Stimulated activated CD4-positive, alpha-beta T cell treated with anti-CD3 and anti-CD28 coated beads, Interleukin-2, amount 100 ng/mL, for 24 hours (primary cell): ENCODE results near the gene TIMP4.
A peak's percentile ranks its signal among the peaks of the same experiment; 100 is the strongest.

Experiments
- DNase-seq, 2 donors: peaks; one replicate each; pipeline ENCODE4 v3.0.0-alpha.2; 2020

TIMP4 gene

DNA sequence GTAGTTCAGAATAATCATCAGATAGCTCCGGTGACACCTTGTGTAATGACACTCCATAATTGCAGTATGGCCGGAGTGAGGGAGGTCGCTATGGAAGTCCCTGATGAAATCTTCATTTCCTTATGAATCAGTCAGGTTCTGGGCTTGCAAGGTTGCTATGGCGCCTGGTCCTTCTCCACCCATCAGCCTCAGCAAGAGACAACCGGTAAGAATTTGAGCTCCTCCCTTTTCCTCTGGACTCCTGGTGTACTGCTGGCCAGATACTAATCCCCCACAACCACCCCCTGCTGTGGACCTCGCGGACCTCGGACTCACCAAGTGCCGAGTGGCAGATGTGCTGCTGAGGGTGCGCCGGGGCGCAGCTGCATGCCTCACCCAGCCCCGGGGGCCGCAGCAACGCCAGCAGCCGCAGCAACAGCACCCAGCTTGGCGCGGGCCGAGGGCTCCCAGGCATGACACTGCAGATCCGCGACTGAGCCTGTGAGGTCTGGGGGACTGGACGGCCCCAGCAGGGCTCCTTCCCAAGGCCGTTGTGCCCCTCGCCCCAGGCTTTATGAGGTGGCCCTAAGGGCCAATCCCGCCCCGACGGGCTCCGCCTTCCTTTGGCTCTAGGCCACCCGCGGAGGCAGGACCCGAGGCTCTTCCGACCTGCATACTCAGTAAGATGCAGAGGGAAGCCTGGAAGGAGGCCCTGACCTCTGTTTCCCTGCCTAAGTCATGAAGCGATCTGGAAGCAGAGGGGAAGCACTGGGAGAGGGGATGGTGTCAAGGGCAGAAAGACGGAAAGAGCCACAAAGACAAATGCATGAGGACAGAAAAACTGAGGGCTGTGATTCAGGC is at the start of gene TIMP4:
Gene TIMP4, minus strand, starts transcription at position 526 of the 840 bp plus-strand sequence. Its CDS starts 72 bp downstream, at position 454.
- peak in 1 of 2 donors; percentile 10 for DNase-seq

DNA sequence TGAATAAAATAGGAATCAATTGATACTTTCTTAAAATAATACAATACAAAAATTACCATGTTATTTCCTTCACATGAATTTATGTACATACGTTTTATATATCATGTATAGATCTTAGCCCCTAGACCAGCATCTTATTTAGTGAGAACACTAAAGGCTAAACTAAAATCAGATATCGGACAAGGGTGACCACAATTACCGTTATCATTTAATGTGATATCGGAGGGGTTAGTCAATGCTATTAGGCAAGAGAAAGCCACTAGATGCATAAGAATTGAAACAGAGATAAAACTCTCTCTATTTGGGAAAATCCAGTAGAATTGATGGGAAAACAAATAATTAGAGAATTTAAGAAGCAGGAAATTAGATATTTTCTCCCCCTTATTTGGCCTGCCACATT is 46.5 kb upstream of the TIMP4 start:
- no peak for DNase-seq

DNA sequence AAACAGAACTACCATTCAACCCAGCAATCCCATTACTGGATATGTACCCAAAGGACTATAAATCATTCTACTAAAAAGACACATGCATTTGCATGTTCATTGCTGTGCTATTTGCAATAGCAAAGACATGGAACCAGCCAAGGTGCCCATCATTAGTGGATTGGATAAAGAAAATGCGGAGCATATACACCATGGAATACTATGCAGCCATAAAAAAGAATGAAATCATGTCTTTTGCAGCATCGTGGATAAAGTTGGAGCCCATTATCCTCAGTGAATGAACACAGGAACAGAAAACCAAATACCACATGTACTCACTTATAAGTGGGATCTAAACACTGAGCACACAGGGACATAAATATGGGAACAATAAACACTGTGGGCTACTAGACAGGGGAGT is 43.1 kb upstream of the TIMP4 start:
- DNase-seq: no peak

DNA sequence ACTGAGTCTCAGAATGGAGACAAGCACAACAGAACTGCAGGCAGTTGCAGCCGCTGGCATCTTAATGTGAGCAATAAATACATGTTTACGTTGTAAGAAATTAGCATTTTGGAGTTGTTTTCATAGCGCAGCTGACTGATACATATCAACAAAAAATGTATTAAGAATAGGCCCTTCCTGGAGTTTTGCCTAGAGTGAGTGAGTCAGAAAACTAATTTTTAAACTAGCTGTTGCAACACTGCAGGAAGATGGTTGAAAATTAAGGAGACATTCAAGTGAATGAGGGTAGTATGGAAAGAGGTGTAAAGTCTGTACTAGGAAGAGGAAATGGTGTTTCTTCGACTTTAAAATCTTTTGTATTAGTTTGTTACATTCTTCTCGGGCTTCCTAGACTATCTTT is 39.6 kb upstream of the TIMP4 start:
- no peak for DNase-seq

DNA sequence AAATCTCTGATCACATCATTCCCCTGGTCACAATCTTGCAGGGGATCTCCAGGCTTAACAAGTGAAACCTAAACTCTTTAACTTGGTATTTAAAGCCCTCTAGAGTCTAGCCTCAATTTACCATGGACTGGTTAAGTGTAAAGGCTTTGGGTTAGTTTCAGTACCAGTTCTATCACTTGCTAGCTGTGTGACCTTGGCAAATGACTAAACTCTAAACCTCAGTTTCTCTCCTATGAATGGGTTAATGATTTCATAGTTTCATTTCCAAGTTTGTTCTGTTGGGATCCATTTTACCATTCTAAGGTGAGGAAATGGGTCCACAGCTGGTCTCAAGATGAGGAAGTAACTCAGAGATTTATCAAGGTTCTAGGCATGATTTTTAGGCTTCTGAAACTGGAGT is 38.8 kb upstream of the TIMP4 start:
- no peak for DNase-seq

DNA sequence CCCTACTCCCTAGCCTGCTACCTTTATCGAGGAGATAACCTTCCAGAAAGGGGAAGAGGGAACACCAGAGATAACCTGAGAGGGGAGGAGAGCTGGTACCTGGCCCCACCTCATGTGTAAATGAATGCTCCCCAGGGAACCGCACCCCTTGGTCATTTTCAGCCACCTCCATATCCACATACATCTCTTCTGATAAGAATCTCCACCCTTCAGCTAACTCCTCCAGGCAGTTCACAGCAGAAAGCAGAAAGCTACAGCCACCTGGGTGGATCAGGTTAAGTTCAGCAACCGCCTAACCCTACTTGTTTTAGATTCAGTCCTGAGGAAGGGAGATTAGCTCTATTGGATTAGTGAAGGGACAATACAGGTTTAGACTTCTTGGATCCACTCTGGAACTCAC is 38.0 kb upstream of the TIMP4 start:
- no peak for DNase-seq

DNA sequence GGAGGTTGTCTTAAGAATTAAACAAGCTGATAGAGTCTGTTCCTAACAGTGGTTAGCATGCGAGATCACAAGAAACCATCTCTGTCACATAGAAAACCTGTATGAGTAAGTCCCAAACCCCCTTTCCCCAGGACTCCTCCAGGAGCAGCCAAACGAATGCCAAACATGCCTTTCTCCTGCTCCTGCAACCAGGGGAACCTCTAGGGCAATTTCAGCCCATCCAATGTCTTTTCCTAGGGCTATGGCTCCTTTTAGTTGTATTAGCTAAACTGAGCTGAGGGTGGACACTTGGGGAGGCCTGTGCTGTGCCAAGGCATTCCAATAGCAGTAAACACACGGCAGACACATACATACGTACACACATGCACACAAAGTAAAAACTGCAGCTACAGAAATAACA is 36.5 kb upstream of the TIMP4 start:
- no peak for DNase-seq

DNA sequence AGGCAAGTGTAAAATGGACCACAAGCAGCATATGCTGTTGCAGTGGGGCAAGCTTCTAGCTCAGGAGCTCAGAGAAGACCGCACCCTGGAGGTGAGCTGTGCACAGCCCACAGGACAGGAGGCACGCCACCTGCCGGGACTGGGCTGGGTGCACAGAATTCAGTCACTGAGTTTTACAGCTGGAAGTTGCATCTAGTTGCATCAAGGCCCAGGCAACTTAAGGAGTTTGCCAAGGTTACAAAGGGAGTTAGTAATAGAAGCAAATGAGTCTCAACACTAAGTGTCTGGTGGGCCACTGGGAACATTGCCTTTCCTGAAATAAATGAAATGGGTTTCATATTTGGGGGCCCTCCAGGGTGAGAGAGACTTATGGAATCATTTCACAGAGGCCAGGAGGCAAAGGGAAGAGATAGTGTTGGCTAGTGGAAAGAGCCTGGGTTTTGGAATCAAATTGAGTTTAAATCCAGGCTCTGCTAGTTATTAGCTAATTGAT is 36.0 kb upstream of the TIMP4 start:
- peak in 1 of 2 donors; percentile 49 for DNase-seq

DNA sequence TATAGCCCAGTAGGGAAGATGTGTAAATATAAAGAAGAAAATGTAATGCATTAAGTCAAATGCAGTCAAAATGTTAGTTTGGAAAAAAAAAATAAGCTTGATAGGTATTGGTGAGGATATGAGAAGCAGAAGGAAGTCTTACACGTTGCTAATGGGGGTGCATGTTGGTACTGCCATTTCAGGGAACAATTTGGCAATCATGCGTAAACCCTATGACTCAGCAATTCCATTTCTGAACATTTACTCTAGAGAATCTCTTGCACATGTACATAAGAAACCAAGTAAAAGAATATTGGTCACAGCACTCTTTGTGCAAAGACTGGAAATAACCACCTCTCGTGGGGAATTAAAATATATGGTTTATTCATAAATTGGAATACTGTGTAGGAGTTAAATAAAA is 35.5 kb upstream of the TIMP4 start:
- DNase-seq: no peak

DNA sequence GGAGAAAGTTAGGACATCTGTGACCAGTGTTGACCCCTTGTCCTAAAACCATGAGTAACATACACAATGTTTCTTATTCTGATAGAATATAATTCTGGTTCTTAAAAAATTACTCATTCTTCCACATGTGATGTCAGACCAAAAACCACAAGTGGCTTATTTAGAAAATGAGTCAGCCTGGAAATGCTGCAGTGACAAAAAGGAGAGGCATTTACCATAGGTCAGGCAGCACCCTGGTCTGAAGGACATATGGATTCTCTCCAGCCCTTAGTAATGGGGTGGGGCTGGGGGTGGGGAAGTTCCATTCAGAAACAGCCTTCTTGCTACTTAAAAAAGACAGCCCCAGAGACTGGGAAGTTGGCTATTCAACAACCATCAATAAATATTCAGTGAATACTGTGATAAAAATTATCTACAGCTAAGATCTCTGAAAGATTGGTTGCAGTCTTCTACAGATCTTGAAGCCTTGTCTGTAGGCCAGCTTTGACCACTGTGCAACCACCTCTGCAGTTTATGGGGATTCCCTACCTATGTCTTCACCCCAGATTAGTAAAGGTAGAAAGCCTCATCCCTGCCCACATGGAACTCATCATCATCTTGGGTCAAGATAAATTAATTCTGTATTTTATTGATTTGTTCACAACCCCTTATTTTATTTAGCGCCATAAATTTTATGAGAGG is 34.9 kb upstream of the TIMP4 start:
- peak in 1 of 2 donors; percentile 46 for DNase-seq

DNA sequence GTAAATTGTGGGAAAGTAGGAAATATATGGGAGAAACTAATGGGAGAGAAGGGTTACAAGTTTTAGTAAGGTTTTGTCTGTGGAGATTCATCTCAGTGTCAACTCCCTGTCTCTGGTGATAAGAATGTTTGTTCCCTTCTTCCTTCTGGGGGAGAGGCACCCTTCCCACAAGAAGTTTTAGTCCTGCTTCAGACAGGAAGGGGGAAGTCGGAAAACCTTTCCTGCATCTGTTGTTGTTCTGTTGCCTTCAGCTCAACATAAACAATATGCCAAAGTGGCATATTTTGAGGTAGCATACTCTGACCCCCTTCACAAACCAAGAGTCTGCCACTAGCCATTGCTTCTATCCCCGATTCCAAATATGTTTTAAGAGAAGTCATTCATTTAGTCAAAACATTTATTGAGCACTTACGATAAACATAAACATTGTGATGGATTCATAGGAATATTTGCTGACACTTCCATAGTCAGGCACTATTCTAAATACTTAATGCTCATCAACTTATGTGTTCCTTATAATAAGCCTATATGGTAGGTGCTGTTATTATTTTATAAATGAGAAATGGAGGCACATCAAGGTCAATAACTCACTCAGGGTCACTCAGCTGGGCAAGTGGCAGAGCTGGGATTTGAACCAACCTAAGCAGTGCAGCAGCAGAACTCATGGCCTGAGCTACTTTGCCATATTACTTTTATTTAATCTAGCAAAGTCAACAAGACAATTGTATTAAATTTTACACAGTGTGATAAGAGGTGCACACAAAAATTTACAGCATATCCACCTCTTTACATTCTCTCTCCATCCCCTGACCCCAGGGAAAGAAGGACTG is 34.2 kb upstream of the TIMP4 start:
- DNase-seq: no peak

DNA sequence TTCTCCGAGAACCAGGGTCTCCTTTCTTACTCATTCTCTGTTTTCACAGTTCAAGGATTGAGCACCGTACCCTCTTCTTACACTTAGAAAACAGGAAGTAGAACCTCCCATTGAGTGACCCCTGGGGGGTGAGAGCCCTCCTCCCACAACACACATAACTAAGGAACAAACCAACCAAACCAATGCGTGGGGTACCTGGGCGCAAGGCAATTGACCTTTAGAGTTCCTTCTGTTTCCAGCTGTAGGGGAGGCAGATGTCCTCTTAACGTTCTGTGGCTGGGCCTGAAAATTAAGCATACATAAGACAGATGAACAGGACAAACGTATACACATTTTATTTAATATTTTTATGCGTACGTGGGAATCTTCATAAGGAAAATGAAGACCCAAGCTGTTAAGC is 33.5 kb upstream of the TIMP4 start:
- DNase-seq: no peak

DNA sequence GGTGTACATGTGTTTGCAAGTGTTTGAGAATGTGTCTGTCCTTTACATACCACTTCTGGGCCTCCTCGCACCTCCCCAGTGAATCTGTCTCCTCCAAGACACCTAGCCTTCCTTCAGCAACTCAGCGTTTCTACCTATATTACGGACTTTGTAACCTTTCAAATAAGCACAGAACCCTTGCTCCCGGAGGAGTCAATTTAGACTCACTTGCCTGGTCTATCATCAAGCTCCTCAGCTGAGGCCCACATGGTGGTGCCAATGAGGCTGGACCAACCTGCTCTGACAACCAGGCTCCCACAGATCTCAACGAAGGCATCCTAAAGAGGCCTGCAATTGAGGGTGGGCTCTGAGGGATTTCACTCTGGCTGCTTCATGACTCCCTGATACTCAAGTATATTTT is 32.8 kb upstream of the TIMP4 start:
- DNase-seq: no peak

DNA sequence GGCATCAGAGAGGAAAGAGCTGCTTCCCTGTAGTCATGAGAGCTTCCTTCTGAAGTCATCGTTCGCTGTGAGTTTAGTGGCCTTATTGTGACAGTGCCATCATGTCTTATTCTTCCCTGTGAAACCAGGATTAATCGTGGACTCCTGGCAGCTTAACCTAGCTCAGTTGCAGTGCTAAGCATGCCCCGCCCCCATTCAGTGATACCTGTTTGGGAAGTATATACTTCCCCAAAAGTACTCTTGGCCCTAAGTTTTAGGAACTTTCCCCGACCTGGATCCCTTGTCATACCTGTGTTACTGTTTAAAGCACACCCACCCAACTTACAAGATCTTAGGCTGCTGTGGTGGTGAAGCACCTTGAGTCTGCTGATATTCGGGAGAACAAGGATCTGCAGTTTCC is 32.1 kb upstream of the TIMP4 start:
- no peak for DNase-seq

DNA sequence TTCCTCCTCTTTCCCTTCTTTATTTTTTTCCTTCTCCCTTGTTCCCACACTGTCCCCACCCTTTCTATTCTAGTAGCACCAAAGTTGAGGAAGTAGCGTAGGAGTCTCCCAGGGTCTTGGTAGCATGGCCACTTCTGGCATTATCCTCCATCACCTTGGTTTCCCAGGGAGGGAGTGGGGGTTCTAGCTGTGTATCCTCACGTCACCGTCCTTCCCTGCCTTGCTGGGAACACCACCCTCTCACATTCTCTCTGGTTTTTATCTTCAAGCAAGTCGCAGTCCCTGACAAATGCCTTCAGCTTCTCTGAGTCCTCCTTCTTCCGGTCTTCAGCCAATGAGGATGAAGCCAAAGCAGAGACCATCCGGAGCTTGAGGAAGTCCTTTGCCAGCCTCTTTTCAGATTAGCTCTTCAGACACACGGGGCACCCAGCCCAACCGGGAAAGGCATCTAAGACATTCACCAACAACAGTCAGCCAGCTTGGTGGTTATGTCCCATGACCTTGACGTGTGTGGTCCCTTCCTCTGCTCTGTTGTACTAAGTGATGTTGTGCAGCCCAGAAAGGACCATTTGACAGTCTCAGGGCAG is 31.6 kb upstream of the TIMP4 start:
- DNase-seq: no peak

DNA sequence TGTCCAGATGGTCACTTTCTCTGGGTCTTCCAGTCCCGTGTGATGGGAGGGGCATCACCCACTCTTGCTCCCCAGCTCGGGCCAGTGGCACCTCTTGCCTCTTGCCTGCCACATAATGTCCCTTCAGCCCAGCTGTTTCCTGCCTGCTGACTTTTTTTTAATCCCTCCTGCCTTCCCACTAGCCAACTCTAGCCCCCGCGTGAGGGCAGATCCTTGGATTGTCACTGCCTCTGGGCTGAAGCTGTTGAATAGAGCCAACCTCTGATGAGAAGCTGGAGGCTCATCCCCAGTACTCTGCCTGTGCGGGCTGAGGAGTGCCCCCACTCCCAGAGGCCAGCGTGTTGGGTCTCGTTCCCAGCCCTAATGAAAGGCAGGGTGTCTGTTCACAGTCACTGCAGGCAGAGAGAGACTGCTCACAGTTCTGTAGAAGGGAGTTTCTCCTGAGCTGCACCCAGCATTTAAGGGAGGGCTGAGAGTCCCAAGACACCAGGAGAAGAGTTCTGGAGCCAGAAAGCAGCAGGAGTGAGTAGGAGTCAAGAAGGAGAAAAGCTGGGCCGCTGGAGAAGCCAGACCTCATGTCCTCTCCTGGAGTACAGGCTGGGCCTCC is 30.1 kb upstream of the TIMP4 start:
- DNase-seq: no peak

DNA sequence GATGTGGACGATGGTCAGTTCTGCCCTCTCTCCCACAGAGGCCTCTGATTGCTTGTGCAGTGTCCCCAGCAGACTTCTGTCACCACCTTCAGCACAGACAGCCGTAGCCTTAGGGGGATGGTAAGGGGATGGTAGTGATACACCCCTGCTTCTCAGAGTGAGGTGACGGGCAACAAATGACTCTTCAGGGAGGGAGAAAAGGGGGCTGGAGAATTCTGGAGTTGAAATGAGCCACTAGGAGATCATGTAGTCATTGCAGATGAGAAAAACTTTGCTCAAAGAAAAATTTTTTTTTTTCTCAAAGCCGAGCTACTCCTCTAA is 29.6 kb upstream of the TIMP4 start:
- no peak for DNase-seq

DNA sequence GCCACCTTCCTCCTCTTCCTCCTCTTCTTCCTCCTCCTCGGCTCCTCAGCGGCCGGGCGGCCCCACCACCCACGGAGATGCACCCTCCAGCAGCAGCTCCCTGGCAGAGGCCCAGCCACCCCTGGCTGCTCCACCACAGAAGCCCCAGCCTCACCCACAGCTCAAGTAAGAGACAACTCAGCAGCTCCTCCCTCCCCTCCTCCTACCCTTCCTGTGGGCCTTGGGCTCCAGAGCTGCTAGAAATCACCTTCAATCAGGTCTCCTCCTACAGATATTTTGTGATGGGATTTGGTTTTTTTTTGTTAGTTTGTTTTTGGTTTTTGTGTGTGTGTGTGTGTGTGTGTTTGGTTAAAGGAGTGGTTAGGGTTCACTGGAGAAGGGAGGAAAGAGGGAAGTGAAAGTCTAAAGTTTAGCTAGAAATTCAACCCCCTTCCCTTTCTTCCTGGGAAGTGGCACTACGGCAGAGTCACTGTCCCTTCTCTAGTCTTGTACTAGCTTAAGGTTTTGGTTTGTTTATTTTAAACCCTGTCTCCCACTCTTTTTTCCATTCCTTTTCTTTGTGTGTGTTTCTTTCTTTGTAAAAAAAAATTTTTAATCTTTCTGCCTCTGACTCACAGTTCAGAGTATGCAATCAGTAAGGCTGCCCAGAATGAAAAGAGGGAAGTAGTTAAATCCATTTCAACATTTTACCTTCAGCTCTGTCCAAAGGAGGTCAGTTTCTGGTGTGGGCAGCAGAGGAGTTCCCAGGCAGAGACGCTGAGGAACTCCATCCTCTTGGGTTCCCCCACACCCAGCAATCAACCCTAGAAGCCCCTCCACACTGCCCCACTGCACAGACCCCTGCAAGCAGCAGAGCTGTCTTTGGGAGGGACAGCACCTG is 29.0 kb upstream of the TIMP4 start:
- peak; percentile 74 to 82 for DNase-seq

DNA sequence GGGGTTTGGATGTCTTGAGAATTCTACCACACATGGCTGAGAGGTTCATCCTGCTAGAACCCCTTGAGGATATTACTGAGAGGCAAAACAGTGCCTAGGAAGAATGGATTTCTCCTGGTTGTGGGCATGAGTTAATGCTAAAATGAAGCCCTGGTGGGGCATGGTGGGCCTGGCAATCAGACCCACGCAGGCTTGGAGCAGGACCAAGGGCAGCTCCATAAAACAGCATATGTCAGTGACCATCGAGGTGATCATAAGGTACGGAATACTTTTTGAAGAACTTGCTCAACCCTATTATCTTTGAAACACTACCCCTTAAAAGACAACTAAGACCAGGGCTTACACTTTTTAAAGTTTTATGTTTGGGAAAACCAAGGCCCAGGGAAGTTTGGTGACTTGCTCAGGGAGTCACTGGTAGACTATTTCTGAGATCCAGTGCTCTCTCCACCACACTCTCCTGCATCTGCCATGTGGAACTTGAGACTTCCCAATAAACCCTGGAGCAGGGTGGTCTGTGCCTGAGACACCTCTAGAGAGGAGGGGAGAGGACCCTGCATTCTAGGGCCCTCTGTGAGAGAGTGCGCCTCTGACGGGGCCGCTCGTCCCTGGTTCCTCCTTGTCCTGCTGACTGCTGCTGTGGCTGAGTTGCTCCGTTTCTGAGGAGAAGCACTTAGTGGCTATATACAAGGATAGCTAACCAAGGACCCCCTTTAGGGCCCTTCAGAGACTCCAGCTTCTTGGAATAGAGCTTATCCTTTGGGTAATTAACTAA is 28.0 kb upstream of the TIMP4 start:
- DNase-seq: no peak

DNA sequence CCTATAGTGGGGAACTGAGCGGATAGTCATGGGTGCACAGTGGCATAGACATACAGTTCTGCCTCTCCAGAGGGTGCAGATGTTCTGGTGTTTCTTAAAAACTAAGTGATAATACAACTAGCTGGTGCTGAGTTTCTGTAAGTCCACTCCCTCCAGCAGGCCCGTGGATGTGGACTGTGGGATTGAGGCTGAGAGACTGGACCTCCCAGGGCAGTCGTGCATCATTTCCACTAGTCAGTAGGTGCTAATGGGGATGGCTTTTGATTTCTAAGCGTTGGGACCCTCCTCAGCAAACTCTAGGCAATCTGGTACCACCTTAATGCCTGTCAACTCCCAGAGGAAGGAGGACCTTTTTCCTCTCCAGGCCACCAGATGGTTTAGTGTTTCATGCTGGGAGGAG is 27.3 kb upstream of the TIMP4 start:
- DNase-seq: no peak

DNA sequence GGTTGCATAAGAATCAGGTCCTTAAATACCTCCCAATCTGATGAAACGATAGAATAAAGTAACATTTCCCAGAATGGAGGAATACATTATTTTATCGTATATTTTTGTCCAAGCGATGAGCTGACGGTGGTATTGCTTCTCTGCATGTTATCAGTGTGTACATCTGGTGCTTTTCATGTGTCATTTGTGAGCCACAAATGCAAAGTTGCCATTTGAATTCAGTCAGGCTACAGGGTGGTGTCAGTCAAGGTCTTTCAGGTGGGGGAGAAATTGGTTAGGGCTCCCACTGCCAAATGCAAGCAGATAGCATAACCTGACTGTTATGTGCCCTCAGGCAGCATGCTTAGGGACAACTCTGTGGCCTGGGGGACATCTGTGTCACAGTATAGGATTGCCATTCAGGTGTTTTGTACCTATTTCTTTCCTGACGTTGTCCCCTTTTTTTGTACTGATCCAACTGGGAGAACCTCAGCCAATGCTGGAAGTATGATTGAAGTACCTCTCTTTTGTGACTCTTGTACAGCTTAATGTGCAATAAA is 26.5 kb upstream of the TIMP4 start:
- no peak for DNase-seq
